Sigmoid colon (tissue), 7 donors: ENCODE data around the gene PLIN4. TPM values are rescaled to one million over a fixed set of nuclear protein-coding genes. Genes with fewer than 3 reads are reported as not detected.

Source experiments
- DNase-seq: peaks from one replicate; pipeline ENCODE4 v3.0.0-alpha.2; 2019
- H3K27ac ChIP-seq, 4 donors: fragments of 200-600 bp; sonication (generic); one replicate each; pipeline ENCODE4 v1.5.1; 2016 to 2019; ENCODE audit warnings: mild to moderate bottlenecking in 1 of 4
- H3K27me3 ChIP-seq, 3 donors: fragments of 200-600 bp; sonication (generic); one replicate each; pipeline ENCODE4 v1.5.1; 2019; ENCODE audit warnings: mild to moderate bottlenecking in 1 of 3
- H3K36me3 ChIP-seq, 4 donors: fragments of 200-600 bp; sonication (generic); one replicate each; pipeline ENCODE4 v1.5.1; 2016 to 2019
- H3K4me1 ChIP-seq, 4 donors: fragments of 200-600 bp; sonication (generic); one replicate each; pipeline ENCODE4 v1.5.1; 2017 to 2019
- H3K4me3 ChIP-seq, 4 donors: fragments of 200-600 bp; sonication (generic); one replicate each; pipeline ENCODE4 v1.5.1; 2017 to 2019; ENCODE audit warnings: mild to moderate bottlenecking in 2 of 4, moderate library complexity in 1 of 4
- H3K9me3 ChIP-seq, 4 donors: fragments of 200-600 bp in 3 of 4; sonication (generic) in 3 of 4; one replicate each; pipeline versions ENCODE4 v1.5.1 to v1.6.1; 2013 to 2019
- CTCF ChIP-seq, 4 experiments: fragments of 450-650 bp in 3 of 4; fragments of 200-600 bp in 1 of 4; IDR thresholded peaks; one replicate each; pipeline ENCODE4 v1.5.1; 2016 to 2019; ENCODE audit warnings: antibody characterized with exemption in 4 of 4, mild to moderate bottlenecking in 3 of 4, moderate library complexity in 2 of 4
- EP300 ChIP-seq, 4 donors: sonication (generic); formaldehyde crosslinking; IDR thresholded peaks; one replicate each; pipeline ENCODE4 v1.6.1; 2017; ENCODE audit warnings: antibody characterized with exemption in 4 of 4
- POLR2A ChIP-seq, 2 donors: fragments of 450-650 bp; IDR thresholded peaks; one replicate each; pipeline ENCODE4 v1.6.1; 2016; ENCODE audit warnings: antibody characterized with exemption in 2 of 2, mild to moderate bottlenecking in 2 of 2, moderate library complexity in 2 of 2
- POLR2AphosphoS5 ChIP-seq, 4 donors: sonication (generic); formaldehyde crosslinking; IDR thresholded peaks; one replicate each; pipeline ENCODE4 v1.6.1; 2017; ENCODE audit warnings: antibody characterized with exemption in 4 of 4
- WGBS, 2 donors: extraction: QIAGEN DNeasy Blood & Tissue Kit; methylation state at CpG; one replicate each; pipeline ENCODE4 v1.1.7; 2013; 5-methylcytosine and 5-hydroxymethylcytosine counted together
- intact Hi-C: fragments of 100-400 bp; cut with DNase I; formaldehyde crosslinking; loops from one replicate; pipeline ENCODE4 v1.15.1; 2023
- polyA plus RNA-seq, 3 donors: library from polyadenylated mRNA; stranded (reverse); fragments of 200-250 nt; gene quantifications; one replicate each; pipeline ENCODE4 v1.2.3, GENCODE V29; 2013
- total RNA-seq, 4 donors: library from RNA; depleted of rRNA; stranded (reverse); fragments of >200 nt; gene quantifications; one replicate each; pipeline ENCODE4 v1.1.0, GENCODE V29; 2016
- donor health status: healthy with polysubstance abuse.
- donor health status: Bipolar disorder and iron deficiency.
- donor health status: healthy.

The PLIN4 gene
- total and polyA plus RNA-seq, 7 donors: 0.69 to 71.7 (median 41.3) TPM

GRCh38 chr19:4499318-4499717, 19.0 kb downstream of the PLIN4 start:
- H3K27ac ChIP-seq: no peak overlapping the region
- intact Hi-C loops: no loop called here
- no peaks in the 10 kb centered on the region for H3K27me3 ChIP-seq
- peaks cover 21 to 92% (median 59%) of the 10 kb centered on the region in 4 donors for H3K36me3 ChIP-seq
- peaks cover 0 to 4% (median 2%) of the 10 kb centered on the region in 4 donors for H3K4me1 ChIP-seq
- H3K9me3 ChIP-seq: no peaks in the 10 kb centered on the region
- no peak overlapping the region for H3K4me3 ChIP-seq
- no peak for DNase-seq
- TF ChIP-seq POLR2A (IDR thresholded peaks at IDR 0.05): no peak
- WGBS, 2 donors: 96 to 97% methylated on average over 23 of the region's 23 CpGs

- Histone ChIP-seq H3K27me3 (no peaks in the 10 kb centered on the region), H3K4me3 (no peak overlapping the region), H3K36me3 (peaks cover 25 to 92% (median 59%) of the 10 kb centered on the region in 4 donors), H3K9me3 (no peaks in the 10 kb centered on the region), H3K4me1 (peaks cover 0 to 4% (median 0%) of the 10 kb centered on the region in 4 donors), H3K27ac (no peak overlapping the region)
- no peak for DNase-seq
- TF ChIP-seq CTCF (IDR thresholded peaks at IDR 0.05) (no peak), POLR2AphosphoS5 (IDR thresholded peaks at IDR 0.05) (no peak), POLR2A (IDR thresholded peaks at IDR 0.05) (no peak), EP300 (IDR thresholded peaks at IDR 0.05) (no peak)
- intact Hi-C loops: no loop called here
- 96 to 98% methylated on average over 12 of the region's 12 CpGs for WGBS, 2 donors
These were observed 19.6 kb downstream of the PLIN4 start for GRCh38 chr19:4498694-4499093.

- WGBS, 2 donors: 93 to 95% methylated on average over 25 of the region's 25 CpGs
- H3K27me3 ChIP-seq: no peaks in the 10 kb centered on the region
- intact Hi-C loops: no loop called here
- no peak overlapping the region for H3K4me3 ChIP-seq
- H3K4me1 ChIP-seq: peaks cover 0 to 4% (median 0%) of the 10 kb centered on the region in 4 donors
- peaks cover 32 to 92% (median 55%) of the 10 kb centered on the region in 4 donors for H3K36me3 ChIP-seq
- no peak for TF ChIP-seq CTCF (IDR thresholded peaks at IDR 0.05)
- no peak for TF ChIP-seq POLR2A (IDR thresholded peaks at IDR 0.05)
- no peak for TF ChIP-seq POLR2AphosphoS5 (IDR thresholded peaks at IDR 0.05)
- no peak for TF ChIP-seq EP300 (IDR thresholded peaks at IDR 0.05)
- H3K27ac ChIP-seq: no peak overlapping the region
- DNase-seq: no peak
- no peaks in the 10 kb centered on the region for H3K9me3 ChIP-seq
These were observed 20.4 kb downstream of the PLIN4 start for GRCh38 chr19:4497770-4498389.

GRCh38 chr19:4496304-4496703, 22.0 kb downstream of the PLIN4 start:
- Histone ChIP-seq H3K4me3 (no peak overlapping the region), H3K9me3 (no peaks in the 10 kb centered on the region), H3K36me3 (peaks cover 39 to 88% (median 53%) of the 10 kb centered on the region in 4 donors), H3K4me1 (no peaks in the 10 kb centered on the region), H3K27ac (no peak overlapping the region), H3K27me3 (no peaks in the 10 kb centered on the region)
- TF ChIP-seq POLR2A (IDR thresholded peaks at IDR 0.05) (no peak), CTCF (IDR thresholded peaks at IDR 0.05) (no peak)
- 90% methylated on average over 18 of the region's 18 CpGs for WGBS, 2 donors
- DNase-seq: no peak
- intact Hi-C loops: no loop called here

GRCh38 chr19:4495471-4495870, 22.8 kb downstream of the PLIN4 start:
- Histone ChIP-seq H3K4me1 (no peaks in the 10 kb centered on the region), H3K4me3 (no peak overlapping the region), H3K27me3 (no peaks in the 10 kb centered on the region), H3K27ac (no peak overlapping the region), H3K36me3 (peaks cover 39 to 88% (median 51%) of the 10 kb centered on the region in 4 donors), H3K9me3 (no peaks in the 10 kb centered on the region)
- intact Hi-C loops: no loop called here
- 68 to 86% methylated on average over 12 of the region's 12 CpGs for WGBS, 2 donors
- no peak for DNase-seq
- TF ChIP-seq CTCF (IDR thresholded peaks at IDR 0.05) (no peak), EP300 (IDR thresholded peaks at IDR 0.05) (no peak), POLR2A (IDR thresholded peaks at IDR 0.05) (no peak), POLR2AphosphoS5 (IDR thresholded peaks at IDR 0.05) (no peak)
